Epithelial cell of proximal tubule (primary cell): ENCODE data around the gene COL4A1. TPM values are rescaled to one million over a fixed set of nuclear protein-coding genes. Genes with fewer than 3 reads are reported as not detected.

Experiments
- DNase-seq: peaks from one replicate; pipeline ENCODE4 v3.0.0-alpha.2; 2011; ENCODE audit warnings: low read depth
- H3K4me3 ChIP-seq: 2 replicates; pipeline ENCODE4 v1.5.1; 2011; ENCODE audit warnings: low read depth, mild to moderate bottlenecking, low read length
- total RNA-seq: library from RNA; depleted of rRNA; stranded (reverse); fragments of >200 nt; gene quantifications from 2 replicates; pipeline ENCODE4 v1.2.3, GENCODE V29; 2015
- TF ChIP-seq, protein P1 (sequence below): conservative IDR thresholded peaks from 2 replicates; pipeline ENCODE4 v1.5.1; 2012; ENCODE audit warnings: low read depth, mild to moderate bottlenecking, low read length

Gene COL4A1
- total RNA-seq, 1 donor from 2014 or later, result 547 TPM

DNA sequence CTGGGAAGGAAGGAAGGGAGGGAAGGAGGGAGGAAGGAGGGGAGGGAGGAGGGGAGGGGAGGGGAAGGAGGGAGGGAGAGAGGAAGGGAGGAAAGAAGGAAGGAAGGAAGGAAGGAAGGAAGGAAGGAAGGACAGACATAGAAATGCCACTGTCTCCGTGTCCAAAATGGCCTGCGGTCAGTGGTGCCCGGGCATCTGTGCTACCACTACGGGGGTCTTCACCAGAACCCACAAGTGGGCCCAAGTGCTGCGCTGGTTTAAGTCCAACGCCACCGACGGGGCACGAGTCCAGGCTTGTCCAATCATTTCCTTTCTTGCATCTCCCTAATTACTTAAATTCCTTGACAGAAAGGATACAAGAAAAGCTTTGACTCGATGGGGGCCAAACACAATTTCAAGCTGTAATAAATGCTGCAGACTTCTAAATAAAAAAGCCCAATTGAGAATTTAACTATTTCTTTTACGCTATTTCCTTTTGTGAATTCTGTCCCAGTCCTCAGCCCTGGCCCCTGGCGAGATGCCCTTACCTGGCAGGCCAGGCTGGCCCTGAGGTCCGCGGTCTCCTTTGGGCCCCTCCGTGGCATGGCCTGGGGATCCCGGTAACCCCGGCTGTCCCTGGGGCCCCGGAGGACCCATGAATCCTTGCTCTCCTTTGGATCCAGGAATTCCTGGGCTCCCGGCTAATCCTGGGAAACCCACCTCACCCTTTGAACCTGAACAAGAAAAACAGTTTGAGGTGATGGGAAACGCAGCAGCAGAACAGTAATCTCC lies 136.8 kb downstream of the COL4A1 start:
- H3K4me3 ChIP-seq, result no peak overlapping the region
- TF ChIP-seq, protein P1, sequence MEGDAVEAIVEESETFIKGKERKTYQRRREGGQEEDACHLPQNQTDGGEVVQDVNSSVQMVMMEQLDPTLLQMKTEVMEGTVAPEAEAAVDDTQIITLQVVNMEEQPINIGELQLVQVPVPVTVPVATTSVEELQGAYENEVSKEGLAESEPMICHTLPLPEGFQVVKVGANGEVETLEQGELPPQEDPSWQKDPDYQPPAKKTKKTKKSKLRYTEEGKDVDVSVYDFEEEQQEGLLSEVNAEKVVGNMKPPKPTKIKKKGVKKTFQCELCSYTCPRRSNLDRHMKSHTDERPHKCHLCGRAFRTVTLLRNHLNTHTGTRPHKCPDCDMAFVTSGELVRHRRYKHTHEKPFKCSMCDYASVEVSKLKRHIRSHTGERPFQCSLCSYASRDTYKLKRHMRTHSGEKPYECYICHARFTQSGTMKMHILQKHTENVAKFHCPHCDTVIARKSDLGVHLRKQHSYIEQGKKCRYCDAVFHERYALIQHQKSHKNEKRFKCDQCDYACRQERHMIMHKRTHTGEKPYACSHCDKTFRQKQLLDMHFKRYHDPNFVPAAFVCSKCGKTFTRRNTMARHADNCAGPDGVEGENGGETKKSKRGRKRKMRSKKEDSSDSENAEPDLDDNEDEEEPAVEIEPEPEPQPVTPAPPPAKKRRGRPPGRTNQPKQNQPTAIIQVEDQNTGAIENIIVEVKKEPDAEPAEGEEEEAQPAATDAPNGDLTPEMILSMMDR, result no peak
- no peak for DNase-seq

DNA sequence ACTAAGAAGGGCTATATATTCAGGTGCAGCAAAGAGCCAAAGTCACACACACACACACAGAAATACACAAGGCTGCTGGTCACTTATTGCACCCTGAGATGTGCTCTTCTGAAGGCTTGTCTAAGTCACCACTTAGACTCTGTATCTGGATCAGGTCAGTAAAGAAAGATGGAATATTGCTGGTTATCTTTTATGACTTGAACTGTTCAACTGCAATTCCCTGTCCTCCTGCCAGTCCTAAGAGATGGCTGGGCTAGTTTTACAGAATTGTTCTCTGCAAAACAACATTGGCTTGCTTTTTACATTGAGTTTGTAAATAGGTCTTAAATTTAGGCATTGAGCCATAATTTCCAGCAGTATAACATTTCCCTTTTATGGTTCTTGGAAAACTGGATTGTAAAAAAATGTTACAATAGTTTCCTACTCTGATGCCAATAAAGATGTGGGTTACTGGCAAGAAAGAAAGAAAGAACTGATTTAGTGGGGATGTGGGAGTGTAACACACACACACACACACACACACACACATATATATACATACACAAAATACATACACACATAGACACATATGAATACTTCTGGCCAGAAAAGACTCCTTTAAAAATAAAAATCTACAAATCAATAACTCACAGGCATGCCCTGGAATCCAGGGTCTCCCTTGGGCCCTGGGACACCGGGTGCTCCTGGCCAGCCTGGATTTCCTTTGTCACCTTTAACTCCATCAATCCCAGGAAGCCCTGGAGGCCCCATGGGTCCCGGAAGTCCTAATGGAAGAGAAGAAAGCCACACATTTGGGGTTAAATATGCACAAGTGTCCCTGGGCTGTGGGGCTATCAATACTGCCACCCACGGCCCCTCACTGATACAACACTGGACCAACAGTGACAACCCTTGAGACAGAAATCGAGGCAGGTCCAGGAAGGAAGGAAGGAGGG lies 137.7 kb downstream of the COL4A1 start:
- H3K4me3 ChIP-seq, result no peak overlapping the region
- TF ChIP-seq, protein P1, result no peak
- no peak for DNase-seq

DNA sequence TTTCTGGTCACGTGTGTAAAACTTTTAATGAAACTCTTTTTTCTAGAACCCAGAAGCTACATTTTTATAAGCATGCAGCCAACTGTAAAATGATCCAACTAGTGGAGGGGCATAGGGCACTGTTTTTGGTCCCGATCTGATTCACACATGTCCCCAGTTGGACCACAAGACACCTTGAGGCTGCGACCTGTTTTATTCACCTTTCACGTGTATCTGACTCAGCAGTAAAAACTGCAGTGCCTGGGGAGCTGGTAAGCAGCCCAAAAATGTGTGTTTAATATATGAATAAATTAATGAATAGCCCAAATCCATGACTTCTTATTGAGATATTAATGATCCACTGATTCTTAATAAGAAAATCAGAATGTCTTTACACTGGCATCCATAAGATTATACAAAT lies 140.4 kb downstream of the COL4A1 start:
- DNase-seq, result no peak

DNA sequence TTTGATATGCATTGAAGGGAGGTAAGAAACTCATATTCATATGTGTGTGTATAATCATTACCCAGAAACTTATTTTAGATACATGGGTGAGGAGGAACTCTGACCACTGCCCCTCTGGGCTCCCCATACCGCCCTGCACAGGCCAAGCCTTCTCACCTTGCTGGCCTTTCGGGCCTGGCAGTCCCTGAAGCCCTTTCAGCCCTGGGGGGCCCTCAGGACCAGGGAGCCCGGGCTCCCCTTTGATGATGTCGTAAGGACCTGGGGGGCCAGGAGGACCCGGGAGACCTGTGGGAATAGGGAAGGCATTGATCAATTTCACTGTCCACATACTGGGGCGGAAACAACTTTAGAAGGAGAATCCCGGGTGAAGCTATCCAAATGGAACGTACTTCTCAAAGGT lies 142.3 kb downstream of the COL4A1 start:
- TF ChIP-seq, protein P1, result no peak
- no peak for DNase-seq
- no peak overlapping the region for H3K4me3 ChIP-seq

More for the DNA sequence above, 140.4 kb downstream of the COL4A1 start:
- H3K4me3 ChIP-seq, result no peak overlapping the region
- TF ChIP-seq, protein P1, result no peak

DNA sequence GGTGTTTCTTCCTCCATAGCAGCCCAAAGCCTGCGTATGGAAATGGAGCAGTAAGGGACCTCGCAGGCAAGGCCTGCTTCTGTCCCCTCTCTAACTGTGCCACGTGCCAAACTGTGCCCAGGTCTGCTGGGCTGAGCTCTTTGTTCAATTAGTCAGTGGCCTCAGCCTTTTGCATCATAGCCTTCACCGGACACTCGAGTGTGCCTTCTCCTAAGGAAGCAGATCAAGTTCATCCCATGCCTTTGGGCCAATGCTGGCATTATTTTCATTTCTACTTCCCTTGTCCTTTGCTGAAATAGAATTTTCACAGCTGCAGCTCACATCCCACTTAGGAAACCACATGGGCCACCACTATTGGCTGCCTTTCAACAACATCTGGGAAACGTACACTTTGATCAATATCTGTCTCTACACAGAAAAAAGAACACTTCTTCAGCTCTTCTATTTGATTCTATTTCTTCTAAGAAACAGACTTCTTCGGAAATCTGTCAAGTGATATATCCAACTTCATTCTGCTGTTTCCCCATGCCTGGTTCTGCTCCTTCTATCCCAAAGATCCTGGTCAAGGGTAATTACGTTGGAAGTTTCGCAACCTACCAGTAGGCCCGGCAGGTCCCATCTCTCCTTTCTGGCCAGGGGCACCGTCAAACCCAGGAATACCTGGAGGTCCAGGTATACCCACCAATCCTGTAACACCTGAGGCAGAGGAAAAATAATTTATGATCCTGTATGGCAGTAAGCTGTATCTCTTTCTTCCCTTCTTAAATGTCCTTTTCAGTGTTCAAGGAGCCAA lies 143.9 kb downstream of the COL4A1 start:
- TF ChIP-seq, protein P1, result no peak
- H3K4me3 ChIP-seq, result no peak overlapping the region
- no peak for DNase-seq

DNA sequence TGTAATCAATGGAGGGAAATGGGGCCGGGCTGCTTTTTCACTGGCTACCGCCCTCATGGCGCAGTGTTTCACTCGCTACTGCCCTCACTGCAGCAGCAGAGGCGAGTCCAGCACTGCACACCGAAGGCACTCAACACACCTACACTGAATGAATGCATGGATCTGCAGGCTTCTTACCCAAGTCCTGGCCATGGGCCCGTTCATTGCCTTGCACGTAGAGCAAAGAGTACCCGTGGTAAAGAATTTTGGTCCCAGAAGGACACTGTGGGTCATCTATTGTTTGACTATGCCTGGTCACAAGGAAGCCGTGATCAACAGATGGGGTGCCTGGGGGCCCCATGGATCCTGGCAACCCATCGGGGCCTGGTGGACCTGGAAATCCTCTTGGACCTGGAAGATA lies 144.9 kb downstream of the COL4A1 start:
- TF ChIP-seq, protein P1, result no peak
- no peak for DNase-seq
- no peak overlapping the region for H3K4me3 ChIP-seq
